GM12891 (cell line): ENCODE measurements around the gene RMI1.
"Not testable (repeated sequence)": the region's sequence is repeated elsewhere in the genome, so short reads cannot be mapped to it uniquely, and the experiment has no call there.

Experiments
- POLR2A ChIP-seq: IDR thresholded peaks from 2 replicates; pipeline ENCODE4 v1.6.1; 2011; ENCODE audit warnings: low read depth, low read length, control low read depth
- POLR2AphosphoS5 ChIP-seq: IDR thresholded peaks from 2 replicates; pipeline ENCODE4 v1.6.1; 2011; ENCODE audit warnings: low read depth, low read length, control low read depth
- SPI1 ChIP-seq: IDR thresholded peaks from 2 replicates; pipeline ENCODE4 v1.6.1; 2011; ENCODE audit warnings: low read depth, low read length, control low read depth

GRCh38 chr9:83948096-83948495 is 32.5 kb upstream of the RMI1 start:
- not testable (repeated sequence) for TF ChIP-seq SPI1, POLR2AphosphoS5, POLR2A
